ENCODE data around the gene ANAPC4. TPM values are rescaled to one million over a fixed set of nuclear protein-coding genes. Genes with fewer than 3 reads are reported as not detected.

ANAPC4 gene
- total RNA-seq, 4 donors from 2014 or later, result 17.2 to 25.3 (median 19.0) TPM

- no peak for DNase-seq (ENCODE audit: extremely low spot score)
- WGBS, result 94% methylated on average over 7 of the region's 7 CpGs
- H3K4me3 ChIP-seq, result no peak overlapping the region
- no peaks in the 10 kb centered on the region for H3K36me3 ChIP-seq
- intact Hi-C loops (cut with DNase I), result no loop called here
- no peak overlapping the region for H3K27ac ChIP-seq (replicated peaks in 1 of 4)
- H3K27me3 ChIP-seq, result no peaks in the 10 kb centered on the region
- no peak for TF ChIP-seq CTCF (IDR thresholded peaks at IDR 0.05)
- no peaks in the 10 kb centered on the region for H3K4me1 ChIP-seq
- H3K9me3 ChIP-seq, result no peaks in the 10 kb centered on the region
Observed at GRCh38 chr4:25452081-25452480, 75.0 kb downstream of the ANAPC4 start.

GRCh38 chr4:25454476-25454875, 77.4 kb downstream of the ANAPC4 start:
- H3K4me1 ChIP-seq, result no peaks in the 10 kb centered on the region
- H3K9me3 ChIP-seq, result no peaks in the 10 kb centered on the region
- H3K27ac ChIP-seq (replicated peaks in 1 of 4), result no peak overlapping the region
- TF ChIP-seq CTCF (IDR thresholded peaks at IDR 0.05) (no peak), POLR2A (IDR thresholded peaks at IDR 0.05; ENCODE audit: low read depth) (no peak), EP300 (IDR thresholded peaks at IDR 0.05) (no peak), POLR2AphosphoS5 (IDR thresholded peaks at IDR 0.05) (no peak)
- intact Hi-C loops (cut with DNase I), result no loop called here
- no peaks in the 10 kb centered on the region for H3K27me3 ChIP-seq
- no peak for DNase-seq (ENCODE audit: extremely low spot score)
- no peak overlapping the region for H3K4me3 ChIP-seq
- 86% methylated on average over 1 of the region's 1 CpG for WGBS
- H3K36me3 ChIP-seq, result no peaks in the 10 kb centered on the region

- no peaks in the 10 kb centered on the region for H3K36me3 ChIP-seq
- no peaks in the 10 kb centered on the region for H3K4me1 ChIP-seq
- H3K27me3 ChIP-seq, result no peaks in the 10 kb centered on the region
- WGBS, result 92% methylated on average over 3 of the region's 3 CpGs
- no peak for TF ChIP-seq POLR2A (IDR thresholded peaks at IDR 0.05; ENCODE audit: low read depth)
- no peak overlapping the region for H3K4me3 ChIP-seq
- no peak overlapping the region for H3K27ac ChIP-seq (replicated peaks in 1 of 4)
- no peak for DNase-seq (ENCODE audit: extremely low spot score)
- H3K9me3 ChIP-seq, result no peaks in the 10 kb centered on the region
- intact Hi-C loops (cut with DNase I), result no loop called here
Observed at GRCh38 chr4:25457053-25457715, 80.1 kb downstream of the ANAPC4 start.

- peaks cover 0 to 7% (median 0%) of the 10 kb centered on the region in 4 donors for H3K9me3 ChIP-seq
- H3K36me3 ChIP-seq, result no peaks in the 10 kb centered on the region
- no peaks in the 10 kb centered on the region for H3K4me1 ChIP-seq
- H3K27ac ChIP-seq (replicated peaks in 1 of 4), result no peak overlapping the region
- no peak for DNase-seq (ENCODE audit: extremely low spot score)
- intact Hi-C loops (cut with DNase I), result no loop called here
- TF ChIP-seq CTCF (IDR thresholded peaks at IDR 0.05), result no peak
- TF ChIP-seq EP300 (IDR thresholded peaks at IDR 0.05), result no peak
- TF ChIP-seq POLR2AphosphoS5 (IDR thresholded peaks at IDR 0.05), result no peak
- TF ChIP-seq POLR2A (IDR thresholded peaks at IDR 0.05; ENCODE audit: low read depth), result no peak
- H3K4me3 ChIP-seq, result no peak overlapping the region
- no peaks in the 10 kb centered on the region for H3K27me3 ChIP-seq
- 74% methylated on average over 11 of the region's 11 CpGs for WGBS
Observed at GRCh38 chr4:25466966-25467697, 90.1 kb downstream of the ANAPC4 start.

GRCh38 chr4:25467843-25468242, 90.8 kb downstream of the ANAPC4 start:
- no peak for TF ChIP-seq POLR2A (IDR thresholded peaks at IDR 0.05; ENCODE audit: low read depth)
- H3K4me1 ChIP-seq, result no peaks in the 10 kb centered on the region
- 85% methylated on average over 5 of the region's 5 CpGs for WGBS
- H3K36me3 ChIP-seq, result no peaks in the 10 kb centered on the region
- no peak overlapping the region for H3K27ac ChIP-seq (replicated peaks in 1 of 4)
- intact Hi-C loops (cut with DNase I), result no loop called here
- H3K27me3 ChIP-seq, result no peaks in the 10 kb centered on the region
- H3K9me3 ChIP-seq, result peaks cover 0 to 9% (median 0%) of the 10 kb centered on the region in 4 donors
- no peak overlapping the region for H3K4me3 ChIP-seq
- DNase-seq (ENCODE audit: extremely low spot score), result no peak

Other genes with a start within 250 kb of the ANAPC4 start
- gene SEPSECS, start 216.8 kb upstream of the ANAPC4 start, total RNA-seq, result 1 to 10 TPM; 3.8 to 6.2 (median 4.0) TPM
- gene PI4K2B, start 143.2 kb upstream of the ANAPC4 start, total RNA-seq, result 10 to 100 TPM in 3 of 4 donors, 1 to 10 TPM in 1; 9.0 to 16.2 (median 12.9) TPM
- 10 to 100 TPM in 2 of 4 donors, 1 to 10 TPM in 2; 8.6 to 16.2 (median 11.4) TPM for gene ZCCHC4, start 64.5 kb upstream of the ANAPC4 start, total RNA-seq